ENCODE results near the gene IFNGR2. TPM values are rescaled to one million over a fixed set of nuclear protein-coding genes. Genes with fewer than 3 reads are reported as not detected.

The IFNGR2 gene
- total and polyA plus RNA-seq, 2 of the 8 experiments (the other 6 are each of a cell fraction or from before 2014, with no cell fraction given): 36.0 to 46.4 TPM

DNA sequence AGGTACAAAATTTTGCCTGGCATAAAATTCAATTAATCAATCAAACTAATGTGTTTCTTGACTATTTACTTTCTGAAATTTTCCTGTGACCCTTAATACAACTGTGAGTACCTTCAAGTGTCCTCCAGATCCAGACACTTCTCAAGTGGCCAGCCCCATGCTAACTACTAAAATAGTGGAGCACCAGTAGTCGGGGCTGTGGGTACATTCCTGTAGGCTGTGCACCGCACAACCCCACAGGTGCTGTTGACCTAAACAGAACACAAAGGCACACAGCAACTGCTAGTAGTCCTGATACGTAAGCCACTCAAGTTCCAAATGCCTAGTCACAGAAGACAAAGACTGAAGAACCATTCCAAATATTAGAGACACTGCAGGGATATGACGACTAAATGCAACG, 40.0 kb downstream of the IFNGR2 start (continued):
- TF ChIP-seq YY1 (IDR thresholded peaks at IDR 0.05; ENCODE audit: low read depth, low read length): no peak
- TF ChIP-seq FOSL1 (IDR thresholded peaks at IDR 0.05; ENCODE audit: insufficient read depth, low read depth, low read length): no peak
- TF ChIP-seq RXRA (IDR thresholded peaks at IDR 0.05; ENCODE audit: insufficient read depth, low read depth, low read length): no peak
- no peak for TF ChIP-seq HDAC2 (IDR thresholded peaks at IDR 0.05; ENCODE audit: borderline replicate concordance in 1 of 2, low read depth in 2 of 2, low read length in 2 of 2)
